Loucy (cell line): ENCODE measurements around the gene CRY2.

Source experiments
- H2AFZ ChIP-seq: fragments of 200-600 bp; sonication (generic); 2 replicates; pipeline ENCODE4 v1.6.0; 2016; ENCODE audit warnings: antibody characterized with exemption, mild to moderate bottlenecking, low read length, moderate library complexity
- H3F3A ChIP-seq: fragments of 200-600 bp; 2 replicates; pipeline ENCODE4 v1.6.0; 2016; ENCODE audit warnings: antibody characterized with exemption, low read depth, mild to moderate bottlenecking
- H3K27me3 ChIP-seq: fragments of 200-600 bp; sonication (generic); 2 replicates; pipeline ENCODE4 v1.6.1; 2014; ENCODE audit warnings: low read length, mild to moderate bottlenecking; ENCODE audit not compliant: insufficient read depth, poor library complexity, severe bottlenecking
- H3K36me3 ChIP-seq: fragments of 200-600 bp; sonication (generic); 2 replicates; pipeline ENCODE4 v1.6.1; 2016; ENCODE audit warnings: low read length; ENCODE audit not compliant: insufficient read depth
- H3K4me1 ChIP-seq: fragments of 200-600 bp; sonication (generic); 2 replicates; pipeline ENCODE4 v1.5.1; 2014; ENCODE audit warnings: low read length, mild to moderate bottlenecking; ENCODE audit not compliant: insufficient read depth, poor library complexity, severe bottlenecking
- H3K4me2 ChIP-seq: fragments of 200-600 bp; sonication (generic); 2 replicates; pipeline ENCODE4 v1.6.0; 2014; ENCODE audit warnings: antibody characterized with exemption, low read length, low read depth, mild to moderate bottlenecking; ENCODE audit not compliant: poor library complexity, severe bottlenecking
- H3K4me3 ChIP-seq: fragments of 200-600 bp; sonication (generic); 2 replicates; pipeline ENCODE4 v1.5.1; 2014; ENCODE audit warnings: low read length, mild to moderate bottlenecking, mixed read lengths; ENCODE audit not compliant: poor library complexity, severe bottlenecking
- H3K79me2 ChIP-seq: fragments of 200-600 bp; sonication (generic); 2 replicates; pipeline ENCODE4 v1.6.1; 2014; ENCODE audit warnings: low read length; ENCODE audit not compliant: insufficient read depth
- H3K9ac ChIP-seq: fragments of 200-600 bp; sonication (generic); 2 replicates; pipeline ENCODE4 v1.6.0; 2014; ENCODE audit warnings: mild to moderate bottlenecking, low read depth, low read length, moderate library complexity; ENCODE audit not compliant: poor library complexity, severe bottlenecking
- H3K9me2 ChIP-seq: fragments of 200-600 bp; sonication (generic); replicated peaks from 2 replicates; pipeline ENCODE4 v1.6.1; 2016; ENCODE audit warnings: low read depth, low read length, mixed read lengths
- H3K9me3 ChIP-seq: fragments of 200-600 bp; sonication (generic); 2 replicates; pipeline ENCODE4 v1.6.1; 2014; ENCODE audit warnings: mild to moderate bottlenecking, antibody characterized with exemption, low read length, low read depth; ENCODE audit not compliant: insufficient read depth
- H4K20me1 ChIP-seq: fragments of 200-600 bp; sonication (generic); 2 replicates; pipeline ENCODE4 v1.6.0; 2014; ENCODE audit warnings: antibody characterized with exemption, low read length, mild to moderate bottlenecking; ENCODE audit not compliant: insufficient read depth, poor library complexity, severe bottlenecking
- EZH2phosphoT487 ChIP-seq: fragments of 200-600 bp; IDR thresholded peaks from 2 replicates; pipeline ENCODE4 v1.6.1; 2018; ENCODE audit warnings: antibody characterized with exemption, mild to moderate bottlenecking, moderate library complexity, borderline replicate concordance
- TF ChIP-seq, protein P1 (sequence below): fragments of 200-600 bp; sonication (generic); conservative IDR thresholded peaks from 2 replicates; pipeline ENCODE4 v1.5.1; 2014; ENCODE audit warnings: mild to moderate bottlenecking, antibody characterized with exemption, low read length

CRY2 gene

DNA sequence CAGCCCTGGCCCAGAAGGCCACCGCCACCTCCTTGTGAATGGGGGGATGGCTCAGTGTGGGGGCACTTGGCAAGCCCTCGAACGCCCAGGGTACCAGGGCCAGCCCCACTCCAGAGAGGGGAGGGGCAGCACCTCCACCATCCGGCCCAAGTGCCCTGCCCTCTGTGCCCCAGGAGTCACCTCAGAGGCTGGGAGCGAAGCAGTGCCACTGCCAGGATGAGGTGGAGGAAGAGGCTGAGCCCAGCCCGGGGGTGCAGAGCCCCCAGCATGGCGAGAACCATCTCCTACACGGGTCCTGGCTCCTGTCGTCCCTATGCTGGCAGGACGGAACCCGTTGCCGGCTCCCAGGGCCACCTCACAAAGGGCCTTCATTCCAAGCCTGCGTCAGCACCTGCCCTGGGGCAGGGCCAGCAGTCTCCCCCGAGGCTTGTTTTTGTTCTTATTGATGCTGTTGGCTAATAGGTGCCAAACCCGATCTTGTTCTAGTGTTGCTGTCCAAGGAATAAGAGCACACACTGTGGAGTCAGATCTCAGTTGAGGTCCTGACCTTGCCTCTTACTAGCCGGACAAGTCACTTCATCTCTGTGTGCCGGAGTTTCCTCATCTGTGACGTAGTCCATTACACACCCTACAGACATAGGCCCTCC lies 59.8 kb downstream of the CRY2 start, which contains the start of gene FREY1:
Gene FREY1, minus strand, starts transcription at position 307 of the 647 bp plus-strand sequence. Its CDS starts 26 bp downstream, at position 281.
- no peaks in the 10 kb centered on the region for H3K9me3 ChIP-seq
- H3K4me3 ChIP-seq = no peak within 1 kb of the TSS
- H3K79me2 ChIP-seq = no peaks in the 10 kb centered on the region
- peak within 1 kb of the TSS; percentile 27 for H3K9ac ChIP-seq
- H3K9me2 ChIP-seq = no peaks in the 10 kb centered on the region
- TF ChIP-seq EZH2phosphoT487 = no peak
- TF ChIP-seq, protein P1, sequence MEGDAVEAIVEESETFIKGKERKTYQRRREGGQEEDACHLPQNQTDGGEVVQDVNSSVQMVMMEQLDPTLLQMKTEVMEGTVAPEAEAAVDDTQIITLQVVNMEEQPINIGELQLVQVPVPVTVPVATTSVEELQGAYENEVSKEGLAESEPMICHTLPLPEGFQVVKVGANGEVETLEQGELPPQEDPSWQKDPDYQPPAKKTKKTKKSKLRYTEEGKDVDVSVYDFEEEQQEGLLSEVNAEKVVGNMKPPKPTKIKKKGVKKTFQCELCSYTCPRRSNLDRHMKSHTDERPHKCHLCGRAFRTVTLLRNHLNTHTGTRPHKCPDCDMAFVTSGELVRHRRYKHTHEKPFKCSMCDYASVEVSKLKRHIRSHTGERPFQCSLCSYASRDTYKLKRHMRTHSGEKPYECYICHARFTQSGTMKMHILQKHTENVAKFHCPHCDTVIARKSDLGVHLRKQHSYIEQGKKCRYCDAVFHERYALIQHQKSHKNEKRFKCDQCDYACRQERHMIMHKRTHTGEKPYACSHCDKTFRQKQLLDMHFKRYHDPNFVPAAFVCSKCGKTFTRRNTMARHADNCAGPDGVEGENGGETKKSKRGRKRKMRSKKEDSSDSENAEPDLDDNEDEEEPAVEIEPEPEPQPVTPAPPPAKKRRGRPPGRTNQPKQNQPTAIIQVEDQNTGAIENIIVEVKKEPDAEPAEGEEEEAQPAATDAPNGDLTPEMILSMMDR = no peak
- no peaks in the 10 kb centered on the region for H3F3A ChIP-seq
- H3K27me3 ChIP-seq = no peaks in the 10 kb centered on the region
- peaks cover 5% of the 10 kb centered on the region; the same call in 1 of the 2 replicates for H3K36me3 ChIP-seq
- no peaks in the 10 kb centered on the region for H4K20me1 ChIP-seq
- H3K4me1 ChIP-seq = peaks cover 15% of the 10 kb centered on the region
- H3K4me2 ChIP-seq = no peak within 1 kb of the TSS
- H2AFZ ChIP-seq = no peak within 1 kb of the TSS

DNA sequence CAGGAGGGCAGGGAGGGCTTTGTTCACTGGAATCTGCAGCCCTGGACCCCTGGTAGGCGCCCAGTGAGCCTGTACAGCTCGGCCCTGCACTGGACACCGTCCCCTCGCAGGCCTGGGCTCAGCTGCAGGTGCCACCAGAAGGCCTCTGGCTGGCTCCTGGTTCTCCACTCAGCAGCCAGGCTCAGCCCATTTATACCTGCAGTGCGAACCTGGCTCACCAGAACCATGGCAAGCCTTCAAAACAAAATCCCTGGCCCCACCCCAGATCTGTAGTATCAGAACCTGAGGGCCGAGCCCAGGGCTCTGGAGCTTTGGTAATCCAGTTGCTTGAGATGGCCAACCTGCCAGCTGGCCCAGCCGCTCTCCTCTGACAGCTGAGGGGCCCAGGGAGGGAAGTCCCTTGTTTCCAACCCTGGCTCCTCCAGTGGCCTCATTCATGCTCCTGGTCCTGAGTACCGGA lies 60.7 kb downstream of the CRY2 start:
- Histone ChIP-seq H3K4me3 (no peak overlapping the region), H3F3A (no peaks in the 10 kb centered on the region), H4K20me1 (no peaks in the 10 kb centered on the region), H3K36me3 (peaks cover 5% of the 10 kb centered on the region; the same call in 1 of the 2 replicates), H3K9ac (no peak overlapping the region), H3K4me2 (no peak overlapping the region), H3K79me2 (no peaks in the 10 kb centered on the region), H2AFZ (no peak overlapping the region), H3K9me2 (no peaks in the 10 kb centered on the region), H3K9me3 (no peaks in the 10 kb centered on the region), H3K4me1 (peaks cover 15% of the 10 kb centered on the region), H3K27me3 (no peaks in the 10 kb centered on the region)
- no peak for TF ChIP-seq EZH2phosphoT487
- TF ChIP-seq, protein P1 = no peak

GRCh38 chr11:45909594-45910475 lies 62.6 kb downstream of the CRY2 start:
- Histone ChIP-seq H3K4me1 (peaks cover 15% of the 10 kb centered on the region), H3K4me2 (no peak overlapping the region), H3K79me2 (no peaks in the 10 kb centered on the region; the same call in 1 of the 2 replicates), H3K36me3 (peaks cover 19% of the 10 kb centered on the region; the same call in 1 of the 2 replicates), H3K9me2 (no peaks in the 10 kb centered on the region), H4K20me1 (no peaks in the 10 kb centered on the region), H3K9me3 (no peaks in the 10 kb centered on the region), H3K9ac (no peak overlapping the region), H2AFZ (no peak overlapping the region), H3F3A (no peaks in the 10 kb centered on the region), H3K4me3 (no peak overlapping the region), H3K27me3 (no peaks in the 10 kb centered on the region)
- TF ChIP-seq EZH2phosphoT487 = no peak
- TF ChIP-seq, protein P1 = no peak
